Lower lobe of right lung (tissue), 2 donors: ENCODE results near the gene CREBRF. TPM values are rescaled to one million over a fixed set of nuclear protein-coding genes. Genes with fewer than 3 reads are reported as not detected.
"Not testable (repeated sequence)": the region's sequence is repeated elsewhere in the genome, so short reads cannot be mapped to it uniquely, and the experiment has no call there.

Experiments used
- ATAC-seq, 2 donors: fragments of 200-7000 bp; cut with Tn5 transposase; one replicate each; pipeline ENCODE4 v1.9.1; 2020 to 2022; ENCODE audit warnings: mild to moderate bottlenecking in 2 of 2, moderate library complexity in 2 of 2
- DNase-seq: peaks from one replicate; pipeline ENCODE4 v3.0.0-alpha.2; 2020
- H3K27ac ChIP-seq: fragments of 200-600 bp; one replicate; pipeline ENCODE4 v1.8.0; 2022
- H3K27me3 ChIP-seq: fragments of 200-600 bp; one replicate; pipeline ENCODE4 v1.8.0; 2022; ENCODE audit warnings: low read depth
- H3K36me3 ChIP-seq: fragments of 200-600 bp; one replicate; pipeline ENCODE4 v1.8.0; 2022; ENCODE audit warnings: mild to moderate bottlenecking
- H3K4me1 ChIP-seq: fragments of 200-600 bp; one replicate; pipeline ENCODE4 v1.8.0; 2022
- H3K4me3 ChIP-seq: fragments of 200-600 bp; one replicate; pipeline ENCODE4 v1.8.0; 2022; ENCODE audit warnings: mild to moderate bottlenecking
- H3K9me3 ChIP-seq: fragments of 200-600 bp; one replicate; pipeline ENCODE4 v1.8.0; 2022
- CTCF ChIP-seq: fragments of 200-600 bp; IDR thresholded peaks from one replicate; pipeline ENCODE4 v1.8.0; 2022; ENCODE audit warnings: antibody characterized with exemption, mild to moderate bottlenecking
- intact Hi-C: fragments of 100-400 bp; cut with DNase I; formaldehyde crosslinking; loops from one replicate; pipeline ENCODE4 v1.11.0; 2022
- total RNA-seq: library from RNA; stranded (reverse); fragmentation: NEBNext Ultra II Directional; extraction: Animal tissue kit (Norgen Biotek cat#: 25700); gene quantifications from one replicate; pipeline ENCODE4 v1.2.1, GENCODE V29; 2021
- donor health status: DM: no; HTN: yes; CAD: no; lungs with severe emphysema.

The CREBRF gene
- total RNA-seq, 1 donor from 2014 or later: 50.2 TPM

- no peaks in the 10 kb centered on the region for H3K27me3 ChIP-seq
- DNase-seq (no peak), ATAC-seq (no peak)
- H3K9me3 ChIP-seq: no peaks in the 10 kb centered on the region
- no peak overlapping the region for H3K4me3 ChIP-seq
- no peak for TF ChIP-seq CTCF
- H3K36me3 ChIP-seq: no peaks in the 10 kb centered on the region
- peak overlapping the region; percentile 70 for H3K27ac ChIP-seq
- intact Hi-C loops: no loop called here
- peaks cover 87% of the 10 kb centered on the region for H3K4me1 ChIP-seq
Observed at GRCh38 chr5:173014671-173015070, 41.5 kb upstream of the CREBRF start.

- no peaks in the 10 kb centered on the region for H3K27me3 ChIP-seq
- intact Hi-C loops: no loop called here
- peak overlapping the region; percentile 70 for H3K27ac ChIP-seq
- H3K4me1 ChIP-seq: peaks cover 82% of the 10 kb centered on the region
- H3K4me3 ChIP-seq: no peak overlapping the region
- peaks cover 5% of the 10 kb centered on the region for H3K36me3 ChIP-seq
- H3K9me3 ChIP-seq: no peaks in the 10 kb centered on the region
- no peak for DNase-seq
- no peak for ATAC-seq
- TF ChIP-seq CTCF: no peak
Observed at GRCh38 chr5:173015192-173015591, 41.0 kb upstream of the CREBRF start.

GRCh38 chr5:173015598-173016455 lies 40.3 kb upstream of the CREBRF start:
- no peak for DNase-seq
- intact Hi-C loops: no loop called here

GRCh38 chr5:173016598-173017046 lies 39.5 kb upstream of the CREBRF start:
- Histone ChIP-seq H3K27me3 (no peaks in the 10 kb centered on the region), H3K4me3 (no peak overlapping the region), H3K4me1 (peaks cover 68% of the 10 kb centered on the region), H3K36me3 (peaks cover 19% of the 10 kb centered on the region), H3K27ac (peak overlapping the region; percentile 70), H3K9me3 (no peaks in the 10 kb centered on the region)
- no peak for TF ChIP-seq CTCF
- DNase-seq: no peak
- peak; percentile 63 to 64 for ATAC-seq
- intact Hi-C loops: no loop called here

More at GRCh38 chr5:173015598-173016455, 40.3 kb upstream of the CREBRF start:
- H3K9me3 ChIP-seq: no peaks in the 10 kb centered on the region
- peaks cover 11% of the 10 kb centered on the region for H3K36me3 ChIP-seq
- peaks cover 76% of the 10 kb centered on the region for H3K4me1 ChIP-seq
- peak overlapping the region; percentile 70 for H3K27ac ChIP-seq
- no peak overlapping the region for H3K4me3 ChIP-seq
- no peak for TF ChIP-seq CTCF
- no peak for ATAC-seq
- H3K27me3 ChIP-seq: no peaks in the 10 kb centered on the region

GRCh38 chr5:173017087-173017486 lies 39.1 kb upstream of the CREBRF start:
- H3K9me3 ChIP-seq, ATAC-seq, DNase-seq, H3K27me3 ChIP-seq, intact Hi-C loops, H3K4me3 ChIP-seq: not testable (repeated sequence)
- H3K36me3 ChIP-seq: peaks cover 24% of the 10 kb centered on the region
- peak overlapping the region; percentile 70 for H3K27ac ChIP-seq
- H3K4me1 ChIP-seq: peaks cover 64% of the 10 kb centered on the region

GRCh38 chr5:173018358-173018757 lies 37.8 kb upstream of the CREBRF start:
- ATAC-seq (peak in 1 of 2 donors; percentile 64), DNase-seq (no peak)
- H3K4me3 ChIP-seq: no peak overlapping the region
- no peaks in the 10 kb centered on the region for H3K27me3 ChIP-seq
- peak overlapping the region; percentile 39 for H3K27ac ChIP-seq
- intact Hi-C loops: no loop called here
- H3K4me1 ChIP-seq: peaks cover 54% of the 10 kb centered on the region
- no peaks in the 10 kb centered on the region for H3K9me3 ChIP-seq
- no peak for TF ChIP-seq CTCF
- peaks cover 33% of the 10 kb centered on the region for H3K36me3 ChIP-seq
